WTC11 (cell line): ENCODE data around the gene SEH1L. TPM values are rescaled to one million over a fixed set of nuclear protein-coding genes. Genes with fewer than 3 reads are reported as not detected.

Experiments used
- ATAC-seq: fragments of 200-7000 bp; cut with Tn5 transposase; 2 replicates; pipeline ENCODE4 v1.10.0; 2021; ENCODE audit warnings: mild to moderate bottlenecking, moderate library complexity
- CTCF ChIA-PET: fragments of 300-600 bp; sonication (Branson Sonifier 250); formaldehyde crosslinking; loops from one replicate; lab custom pipeline; 2021; ENCODE audit warnings: antibody characterized with exemption; lab: Charles Lee
- POLR2A ChIA-PET: fragments of 350-600 bp; sonication (Branson Sonifier 250); formaldehyde crosslinking; loops from one replicate; lab custom pipeline; 2021; ENCODE audit warnings: antibody characterized with exemption; lab: Charles Lee
- DNase-seq: peaks from one replicate; pipeline ENCODE4 v3.0.0; 2021; ENCODE audit warnings: low spot score
- H3K27ac Mint-ChIP-seq: 2 replicates; pipeline ENCODE4 v1.8.0; 2021; ENCODE audit warnings: mixed read lengths
- H3K27me3 Mint-ChIP-seq: 2 replicates; pipeline ENCODE4 v1.8.0; 2021; ENCODE audit warnings: low read depth, mild to moderate bottlenecking, moderate library complexity, mixed read lengths
- H3K36me3 Mint-ChIP-seq: 2 replicates; pipeline ENCODE4 v1.8.0; 2021; ENCODE audit warnings: mixed read lengths
- H3K4me1 Mint-ChIP-seq: 2 replicates; pipeline ENCODE4 v1.8.0; 2022; ENCODE audit warnings: mixed read lengths
- H3K4me3 Mint-ChIP-seq: 2 replicates; pipeline ENCODE4 v1.8.0; 2021; ENCODE audit warnings: mild to moderate bottlenecking, moderate library complexity, mixed read lengths
- H3K9me3 Mint-ChIP-seq: 2 replicates; pipeline ENCODE4 v1.8.0; 2021; ENCODE audit warnings: mixed read lengths
- CBFB ChIP-seq: sonication (generic); formaldehyde crosslinking; IDR thresholded peaks from 2 replicates; pipeline ENCODE4 v1.8.1; 2022; ENCODE audit warnings: mild to moderate bottlenecking, low read depth, missing genetic modification reagents
- CDX4 ChIP-seq: fragments of 250-450 bp; sonication (Bioruptor Pico); IDR thresholded peaks from 2 replicates; pipeline ENCODE4 v1.9.0; 2021; ENCODE audit warnings: moderate library complexity, mild to moderate bottlenecking, inconsistent platforms, borderline replicate concordance
- ERG ChIP-seq: fragments of 250-450 bp; sonication (Bioruptor Pico); IDR thresholded peaks from 2 replicates; pipeline ENCODE4 v1.8.0; 2021; ENCODE audit warnings: mild to moderate bottlenecking
- ETV6 ChIP-seq: sonication (generic); formaldehyde crosslinking; IDR thresholded peaks from 2 replicates; pipeline ENCODE4 v1.8.1; 2022; ENCODE audit warnings: mild to moderate bottlenecking, missing genetic modification reagents
- FOXP1 ChIP-seq: sonication (generic); formaldehyde crosslinking; IDR thresholded peaks from 2 replicates; pipeline ENCODE4 v1.8.0; 2022; ENCODE audit warnings: missing genetic modification reagents, mild to moderate bottlenecking, moderate library complexity, borderline replicate concordance
- GTF2I ChIP-seq: fragments of 250-450 bp; sonication (Bioruptor Pico); conservative IDR thresholded peaks from 2 replicates; pipeline ENCODE4 v1.4.0; 2021; ENCODE audit warnings: mild to moderate bottlenecking
- MYBL2 ChIP-seq: sonication (generic); formaldehyde crosslinking; IDR thresholded peaks from 2 replicates; pipeline ENCODE4 v1.8.1; 2023; ENCODE audit warnings: mild to moderate bottlenecking, moderate library complexity, missing genetic modification reagents
- PREB ChIP-seq: sonication (generic); formaldehyde crosslinking; IDR thresholded peaks from 2 replicates; pipeline ENCODE4 v1.8.1; 2022; ENCODE audit warnings: mild to moderate bottlenecking, missing genetic modification reagents, moderate library complexity, borderline replicate concordance
- SMAD4 ChIP-seq: sonication (generic); formaldehyde crosslinking; IDR thresholded peaks from 2 replicates; pipeline ENCODE4 v1.8.0; 2022; ENCODE audit warnings: mild to moderate bottlenecking, missing genetic modification reagents
- SOX15 ChIP-seq: fragments of 250-450 bp; sonication (Bioruptor Pico); IDR thresholded peaks from 2 replicates; pipeline ENCODE4 v1.9.0; 2021; ENCODE audit warnings: mild to moderate bottlenecking
- ZNF219 ChIP-seq: sonication (generic); formaldehyde crosslinking; IDR thresholded peaks from 2 replicates; pipeline ENCODE4 v1.8.0; 2023; ENCODE audit warnings: missing genetic modification reagents, mild to moderate bottlenecking, borderline replicate concordance
- ZNF281 ChIP-seq: sonication (generic); formaldehyde crosslinking; IDR thresholded peaks from 2 replicates; pipeline ENCODE4 v1.8.0; 2023; ENCODE audit warnings: mild to moderate bottlenecking, missing genetic modification reagents
- ZNF423 ChIP-seq: fragments of 250-450 bp; sonication (Bioruptor Pico); IDR thresholded peaks from 2 replicates; pipeline ENCODE4 v2.1.2; 2022; ENCODE audit warnings: mild to moderate bottlenecking, moderate library complexity
- ZNF512 ChIP-seq: sonication (generic); formaldehyde crosslinking; IDR thresholded peaks from 2 replicates; pipeline ENCODE4 v1.8.1; 2022; ENCODE audit warnings: missing genetic modification reagents, borderline replicate concordance
- total RNA-seq: library from RNA; stranded (reverse); gene quantifications from 3 replicates; pipeline ENCODE4 v1.2.3, GENCODE V29; 2021
- TF ChIP-seq, protein P1 (sequence below): fragments of 250-450 bp; sonication (Bioruptor Pico); IDR thresholded peaks from 2 replicates; pipeline ENCODE4 v1.9.0; 2021; ENCODE audit warnings: mild to moderate bottlenecking

Gene SEH1L
- total RNA-seq, 1 experiment from 2014 or later: 75.5 TPM

- no peak for TF ChIP-seq CDX4 (CRISPR knock-in tag)
- TF ChIP-seq, all 79 proteins: peak for 0
Observed at GRCh38 chr18:12993439-12993838, 45.6 kb downstream of the SEH1L start (continued).

DNA sequence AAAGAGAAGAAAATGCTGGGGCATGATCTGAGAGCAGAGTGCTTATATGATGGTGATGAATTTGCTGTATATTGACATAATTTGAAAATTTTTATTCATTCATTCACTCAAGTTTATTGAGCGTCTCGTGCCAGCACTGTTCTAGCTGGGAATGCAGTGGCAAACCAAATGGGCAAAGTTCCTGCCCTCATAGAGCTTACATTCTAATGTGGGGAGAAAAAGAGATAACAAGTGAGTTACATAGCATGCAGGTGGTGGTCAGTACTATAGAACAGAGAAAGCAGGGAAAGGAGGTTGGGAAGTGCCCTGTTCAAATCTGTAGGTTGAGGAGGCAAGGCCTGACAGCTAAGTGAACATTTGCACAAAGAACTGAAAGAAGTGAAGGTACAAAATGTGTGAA lies 47.6 kb downstream of the SEH1L start:
- ChIA-PET POLR2A (interaction anchor here (0.7 kb wide), 1 partner anchor 41 kb away, joined by 3 read pairs; no protein-coding TSS in a partner anchor), CTCF (no interaction called here)
- Mint-ChIP-seq H3K27me3 (no peaks in the 10 kb centered on the region), H3K4me1 (peaks cover 2% of the 10 kb centered on the region), H3K36me3 (no peaks in the 10 kb centered on the region; the same call in none of the 2 replicates), H3K9me3 (no peaks in the 10 kb centered on the region), H3K4me3 (no peak overlapping the region), H3K27ac (no peak overlapping the region)
- ATAC-seq: no peak
- no peak for DNase-seq
- TF ChIP-seq ETV6: no peak
- no peak for TF ChIP-seq SOX15
- TF ChIP-seq PREB (CRISPR knock-in tag): no peak
- no peak for TF ChIP-seq FOXP1 (CRISPR knock-in tag)
- TF ChIP-seq, protein P1, sequence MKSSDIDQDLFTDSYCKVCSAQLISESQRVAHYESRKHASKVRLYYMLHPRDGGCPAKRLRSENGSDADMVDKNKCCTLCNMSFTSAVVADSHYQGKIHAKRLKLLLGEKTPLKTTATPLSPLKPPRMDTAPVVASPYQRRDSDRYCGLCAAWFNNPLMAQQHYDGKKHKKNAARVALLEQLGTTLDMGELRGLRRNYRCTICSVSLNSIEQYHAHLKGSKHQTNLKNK (CRISPR knock-in tag): no peak
- no peak for TF ChIP-seq MYBL2
- no peak for TF ChIP-seq CBFB (CRISPR knock-in tag)
- no peak for TF ChIP-seq ZNF281
- no peak for TF ChIP-seq ZNF219 (CRISPR knock-in tag)
- TF ChIP-seq SMAD4: no peak
- TF ChIP-seq ZNF512 (CRISPR knock-in tag): no peak
- TF ChIP-seq GTF2I (CRISPR knock-in tag): no peak
- TF ChIP-seq ZNF423 (CRISPR knock-in tag): no peak

- ChIA-PET POLR2A (interaction anchor here (0.6 kb wide), 1 partner anchor 16 kb away, joined by 3 read pairs; no protein-coding TSS in a partner anchor), CTCF (no interaction called here)
- Mint-ChIP-seq H3K4me3 (no peak overlapping the region), H3K27me3 (no peaks in the 10 kb centered on the region), H3K27ac (no peak overlapping the region), H3K4me1 (no peaks in the 10 kb centered on the region; the same call in 1 of the 2 replicates), H3K9me3 (no peaks in the 10 kb centered on the region), H3K36me3 (no peaks in the 10 kb centered on the region; the same call in none of the 2 replicates)
- ATAC-seq: no peak
- DNase-seq: no peak
- no peak for TF ChIP-seq ERG (CRISPR knock-in tag)
Observed at GRCh38 chr18:12995952-12996477, 48.2 kb downstream of the SEH1L start.
